ENCODE measurements around the gene DNAH6. TPM values are rescaled to one million over a fixed set of nuclear protein-coding genes. Genes with fewer than 3 reads are reported as not detected.

The DNAH6 gene
- polyA plus RNA-seq, 3 donors, result 0.04 TPM; not detected in 2

GRCh38 chr2:84755096-84755495 is 238.8 kb downstream of the DNAH6 start:
- DNase-seq, result no peak
- Histone ChIP-seq H2AFZ (ENCODE audit: insufficient read depth, low read depth, low read length, poor library complexity, severe bottlenecking) (no peak overlapping the region), H3K79me2 (ENCODE audit: insufficient read depth, low read length) (no peaks in the 10 kb centered on the region), H3K9ac (ENCODE audit: insufficient read depth, low read length, poor library complexity, severe bottlenecking) (no peak overlapping the region), H3K27ac (ENCODE audit: low read depth in 1 of 2, low read length in 2 of 2) (no peak overlapping the region), H3K36me3 (replicated peaks in 1 of 2; ENCODE audit: control insufficient read depth in 1 of 2, insufficient read depth in 2 of 2, low read length in 2 of 2) (no peaks in the 10 kb centered on the region), H3K4me1 (ENCODE audit: control insufficient read depth in 1 of 2, insufficient read depth in 2 of 2, low read length in 2 of 2) (no peaks in the 10 kb centered on the region), H3K9me3 (replicated peaks in 1 of 2; ENCODE audit: control insufficient read depth in 1 of 2, insufficient read depth in 1 of 2, low read length in 2 of 2) (no peaks in the 10 kb centered on the region), H3K27me3 (ENCODE audit: control insufficient read depth in 2 of 2, insufficient read depth in 2 of 2, low read length in 2 of 2) (no peaks in the 10 kb centered on the region), H3K4me3 (replicated peaks in 1 of 3; ENCODE audit: low read depth in 2 of 3, low read length in 3 of 3) (no peak overlapping the region), H3K4me2 (replicated peaks; ENCODE audit: extremely low read depth, low read length, poor library complexity, severe bottlenecking) (no peak overlapping the region), H4K20me1 (ENCODE audit: insufficient read depth, low read length) (no peaks in the 10 kb centered on the region)
- no CpG with 5 or more reads among the region's 1 CpG for WGBS (ENCODE audit: insufficient coverage)
- peaks cover 0 to 3% (median 0%) of the 10 kb centered on the region in 3 donors for H3K27me3 Mint-ChIP-seq (ENCODE audit: low read depth in 3 of 3)
- H3K27ac Mint-ChIP-seq, result no peak overlapping the region
- no peak for TF ChIP-seq CTCF (IDR thresholded peaks at IDR 0.05)
- no peaks in the 10 kb centered on the region for H3K36me3 Mint-ChIP-seq
- H3K4me1 Mint-ChIP-seq, result no peaks in the 10 kb centered on the region
- H3K4me3 Mint-ChIP-seq, result no peak overlapping the region
- peaks cover 0 to 7% (median 0%) of the 10 kb centered on the region in 7 donors for H3K9me3 Mint-ChIP-seq
- intact Hi-C loops (cut with micrococcal nuclease), result no loop called here

DNA sequence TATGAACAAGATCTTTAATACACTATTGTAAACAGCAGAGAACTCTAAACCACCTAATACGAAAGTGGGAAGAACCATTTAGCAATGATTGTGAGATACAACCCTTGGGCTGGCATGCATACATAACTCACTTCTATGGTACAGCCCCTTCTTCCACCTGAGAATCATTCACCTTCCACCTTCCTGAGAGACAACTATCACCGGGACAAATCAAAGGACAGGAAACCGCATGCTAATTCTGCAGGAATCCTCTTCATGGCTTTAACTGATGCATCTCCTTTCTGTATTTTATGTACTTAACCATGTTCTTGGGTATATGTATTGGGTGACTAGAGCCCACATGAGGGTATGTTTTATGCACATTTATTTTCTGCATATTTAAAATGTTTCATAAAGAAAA is 241.3 kb downstream of the DNAH6 start:
- no peak overlapping the region for H3K4me3 ChIP-seq (replicated peaks in 1 of 3; ENCODE audit: low read depth in 2 of 3, low read length in 3 of 3)
- Mint-ChIP-seq H3K27ac (no peak overlapping the region), H3K36me3 (no peaks in the 10 kb centered on the region), H3K27me3 (ENCODE audit: low read depth in 3 of 3) (peaks cover 0 to 6% (median 3%) of the 10 kb centered on the region in 3 donors), H3K4me3 (no peak overlapping the region), H3K4me1 (no peaks in the 10 kb centered on the region), H3K9me3 (peaks cover 0 to 7% (median 0%) of the 10 kb centered on the region in 7 donors)
- no peaks in the 10 kb centered on the region for H3K79me2 ChIP-seq (ENCODE audit: insufficient read depth, low read length)
- no peak for TF ChIP-seq CTCF (IDR thresholded peaks at IDR 0.05)
- no peaks in the 10 kb centered on the region for H3K9me3 ChIP-seq (replicated peaks in 1 of 2; ENCODE audit: control insufficient read depth in 1 of 2, insufficient read depth in 1 of 2, low read length in 2 of 2)
- intact Hi-C loops (cut with micrococcal nuclease), result no loop called here
- WGBS (ENCODE audit: insufficient coverage), result 100% methylated on average over 1 of the region's 3 CpGs
- H3K4me2 ChIP-seq (replicated peaks; ENCODE audit: extremely low read depth, low read length, poor library complexity, severe bottlenecking), result no peak overlapping the region
- no peaks in the 10 kb centered on the region for H3K4me1 ChIP-seq (ENCODE audit: control insufficient read depth in 1 of 2, insufficient read depth in 2 of 2, low read length in 2 of 2)
- no peak overlapping the region for H3K27ac ChIP-seq (ENCODE audit: low read depth in 1 of 2, low read length in 2 of 2)
- no peaks in the 10 kb centered on the region for H3K36me3 ChIP-seq (replicated peaks in 1 of 2; ENCODE audit: control insufficient read depth in 1 of 2, insufficient read depth in 2 of 2, low read length in 2 of 2)
- H4K20me1 ChIP-seq (ENCODE audit: insufficient read depth, low read length), result no peaks in the 10 kb centered on the region
- no peaks in the 10 kb centered on the region for H3K27me3 ChIP-seq (ENCODE audit: control insufficient read depth in 2 of 2, insufficient read depth in 2 of 2, low read length in 2 of 2)
- DNase-seq, result no peak
- no peak overlapping the region for H3K9ac ChIP-seq (ENCODE audit: insufficient read depth, low read length, poor library complexity, severe bottlenecking)
- no peak overlapping the region for H2AFZ ChIP-seq (ENCODE audit: insufficient read depth, low read depth, low read length, poor library complexity, severe bottlenecking)
